ENCODE results near the gene NUP210L. TPM values are rescaled to one million over a fixed set of nuclear protein-coding genes. Genes with fewer than 3 reads are reported as not detected.

NUP210L gene
- total and polyA plus RNA-seq, 9 of the 15 experiments (the other 6 are each of a cell fraction or from before 2014, with no cell fraction given): 0.01 to 0.04 TPM; not detected in 7

DNA sequence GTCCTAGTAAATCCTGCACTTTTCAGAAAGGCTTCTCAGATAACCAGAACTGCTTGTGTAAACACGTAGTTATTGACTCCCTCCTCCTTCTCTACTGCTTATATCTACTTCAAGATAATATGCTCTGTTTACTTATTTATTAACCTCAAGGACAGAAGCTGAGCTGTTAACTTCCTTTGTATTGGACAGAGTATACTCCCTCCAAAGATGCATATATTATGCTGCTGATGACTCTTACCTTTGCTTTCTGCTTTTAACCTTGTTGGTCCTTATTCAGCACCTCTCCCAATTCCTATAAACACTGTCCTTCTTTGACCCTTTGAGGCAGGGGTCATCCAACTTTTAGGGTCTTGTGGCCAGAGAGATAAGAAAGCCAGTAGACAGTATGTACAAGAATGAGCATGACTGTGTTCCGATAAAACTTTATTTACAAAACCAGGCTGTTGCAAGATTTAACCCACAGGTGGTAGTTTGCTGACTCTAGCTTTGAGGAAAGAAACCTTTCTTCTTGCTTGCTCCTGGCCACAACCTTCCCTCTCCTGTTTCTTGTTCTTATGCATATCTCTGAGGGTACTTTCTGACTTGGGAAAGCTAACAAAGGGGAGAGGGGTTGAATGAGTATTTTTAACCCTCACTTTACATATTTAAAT lies 32.1 kb upstream of the NUP210L start:
- POLR2A ChIA-PET: interaction anchor here (0.9 to 1.3 kb wide), 2 partner anchors 9 to 196 kb away, joined by 3 to 4 read pairs; partner anchors contain the start of gene RPS27
- in situ Hi-C loops (cut with MboI) (no loop called here), intact Hi-C loops (cut with micrococcal nuclease) (loop anchor here (1.0 to 5.0 kb wide), 4 partner anchors 35 to 165 kb away; partner anchors contain the start of genes HAX1 and UBAP2L)
- TF ChIP-seq STAT5A (IDR thresholded peaks at IDR 0.05; ENCODE audit: borderline replicate concordance, low read length) (peak; percentile 48; the same call in 1 of the 2 replicates), ZBTB49 (CRISPR knock-in tag; IDR thresholded peaks at IDR 0.05; ENCODE audit: borderline replicate concordance) (no peak), PHB2 (IDR thresholded peaks at IDR 0.05; ENCODE audit: low read depth) (peak; percentile 55; the same call in 1 of the 2 replicates), ZBTB8A (IDR thresholded peaks at IDR 0.05; ENCODE audit: partially characterized antibody) (no peak), NFATC3 (IDR thresholded peaks at IDR 0.05) (no peak; the same call in 1 of the 2 replicates), KAT7 (CRISPR knock-in tag; IDR thresholded peaks at IDR 0.05; ENCODE audit: borderline replicate concordance) (no peak), ZNF165 (CRISPR knock-in tag; IDR thresholded peaks at IDR 0.05; ENCODE audit: borderline replicate concordance) (no peak), FOXK2 (conservative IDR thresholded peaks at IDR 0.05 in 1 of 2, IDR thresholded peaks at IDR 0.05 in 1 of 2; ENCODE audit: low read depth in 2 of 2) (peak; percentile 82 to 89; a peak in 3 of 4 replicates), PRMT5 (CRISPR knock-in tag; IDR thresholded peaks at IDR 0.05) (no peak), SMARCB1 (IDR thresholded peaks at IDR 0.05; ENCODE audit: insufficient read length, low read depth) (no peak), SP1 (CRISPR knock-in tag; IDR thresholded peaks at IDR 0.05) (peak; percentile 41; the same call in 1 of the 2 replicates), DACH1 (IDR thresholded peaks at IDR 0.05; ENCODE audit: partially characterized antibody) (peak; percentile 56), HMGXB4 (CRISPR knock-in tag; IDR thresholded peaks at IDR 0.05) (no peak), KHSRP (IDR thresholded peaks at IDR 0.05) (0 out of 2 replicates have a peak, but pooled peaks have one; percentile 45)
- TF ChIP-seq, protein P1, sequence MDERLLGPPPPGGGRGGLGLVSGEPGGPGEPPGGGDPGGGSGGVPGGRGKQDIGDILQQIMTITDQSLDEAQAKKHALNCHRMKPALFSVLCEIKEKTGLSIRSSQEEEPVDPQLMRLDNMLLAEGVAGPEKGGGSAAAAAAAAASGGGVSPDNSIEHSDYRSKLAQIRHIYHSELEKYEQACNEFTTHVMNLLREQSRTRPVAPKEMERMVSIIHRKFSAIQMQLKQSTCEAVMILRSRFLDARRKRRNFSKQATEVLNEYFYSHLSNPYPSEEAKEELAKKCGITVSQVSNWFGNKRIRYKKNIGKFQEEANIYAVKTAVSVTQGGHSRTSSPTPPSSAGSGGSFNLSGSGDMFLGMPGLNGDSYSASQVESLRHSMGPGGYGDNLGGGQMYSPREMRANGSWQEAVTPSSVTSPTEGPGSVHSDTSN (CRISPR knock-in tag; IDR thresholded peaks at IDR 0.05; ENCODE audit: low read depth): no peak
- TF ChIP-seq, protein P1 (tag; conservative IDR thresholded peaks at IDR 0.05; ENCODE audit: low read depth): no peak

More for the DNA sequence above, 32.1 kb upstream of the NUP210L start:
- Histone ChIP-seq H3K27ac (ENCODE audit: extremely low read depth, low read depth, low read length) (peak overlapping the region; percentile 46), H3K79me2 (ENCODE audit: control insufficient read depth, insufficient read depth, low read length) (peaks cover 11% of the 10 kb centered on the region), H3K4me2 (ENCODE audit: insufficient read depth, low read length) (peak overlapping the region; percentile 58), H3K27me3 (ENCODE audit: control insufficient read depth in 2 of 2, insufficient read depth in 2 of 2, low read length in 2 of 2) (no peaks in the 10 kb centered on the region), H3K36me3 (ENCODE audit: control insufficient read depth, insufficient read depth, low read length) (no peaks in the 10 kb centered on the region), H3K9me3 (replicated peaks; ENCODE audit: control insufficient read depth, insufficient read depth, low read depth, low read length) (no peaks in the 10 kb centered on the region), H3K9ac (ENCODE audit: insufficient read depth in 1 of 2, low read depth in 2 of 2, low read length in 2 of 2) (no peak overlapping the region), H3K4me1 (replicated peaks in 1 of 2; ENCODE audit: control insufficient read depth in 2 of 2, insufficient read depth in 2 of 2, low read length in 2 of 2) (peaks cover 11 to 30% of the 10 kb centered on the region in 2 experiments; a peak in 4 of 5 replicates), H3K4me3 (no peak overlapping the region), H4K20me1 (replicated peaks; ENCODE audit: control insufficient read depth, insufficient read depth, low read length) (peaks cover 9% of the 10 kb centered on the region), H2AFZ (ENCODE audit: low read depth, low read length) (peak overlapping the region; percentile 36; the same call in 1 of the 2 replicates), H3K9me1 (ENCODE audit: control insufficient read depth, insufficient read depth, low read length) (no peaks in the 10 kb centered on the region)
- BruUV-seq (replicated peaks): no TSS peak
- DNase-seq (ENCODE audit: extremely low read depth in 1 of 4, low spot score in 3 of 4): peak in 2 of 4 experiments; percentile 65 to 84
- 4% methylated on average over 2 of the region's 2 CpGs for WGBS (ENCODE audit: insufficient coverage, low coverage, missing lambda C conversion rate)
- CTCF ChIA-PET (ENCODE audit: low intra/inter-chr PET ratio): interaction anchor here (1.9 kb wide), 1 partner anchor 85 kb away, joined by 15 read pairs; the partner anchor contains the start of gene HAX1
- ATAC-seq: no peak; the same call in 2 of the 3 replicates
- peak; percentile 78 for FAIRE-seq

All from K562 (cell line).